Activated effector memory CD4-positive, alpha-beta T cell treated with anti-CD3 and anti-CD28 coated beads, Interleukin-2, amount 50 U/mL, for 16 hours (primary cell): ENCODE measurements around the gene KLHL40.

Experiments used
- DNase-seq: peaks from one replicate; pipeline ENCODE4 v3.0.0-alpha.2; 2020

KLHL40 gene, protein sequence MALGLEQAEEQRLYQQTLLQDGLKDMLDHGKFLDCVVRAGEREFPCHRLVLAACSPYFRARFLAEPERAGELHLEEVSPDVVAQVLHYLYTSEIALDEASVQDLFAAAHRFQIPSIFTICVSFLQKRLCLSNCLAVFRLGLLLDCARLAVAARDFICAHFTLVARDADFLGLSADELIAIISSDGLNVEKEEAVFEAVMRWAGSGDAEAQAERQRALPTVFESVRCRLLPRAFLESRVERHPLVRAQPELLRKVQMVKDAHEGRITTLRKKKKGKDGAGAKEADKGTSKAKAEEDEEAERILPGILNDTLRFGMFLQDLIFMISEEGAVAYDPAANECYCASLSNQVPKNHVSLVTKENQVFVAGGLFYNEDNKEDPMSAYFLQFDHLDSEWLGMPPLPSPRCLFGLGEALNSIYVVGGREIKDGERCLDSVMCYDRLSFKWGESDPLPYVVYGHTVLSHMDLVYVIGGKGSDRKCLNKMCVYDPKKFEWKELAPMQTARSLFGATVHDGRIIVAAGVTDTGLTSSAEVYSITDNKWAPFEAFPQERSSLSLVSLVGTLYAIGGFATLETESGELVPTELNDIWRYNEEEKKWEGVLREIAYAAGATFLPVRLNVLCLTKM

DNA sequence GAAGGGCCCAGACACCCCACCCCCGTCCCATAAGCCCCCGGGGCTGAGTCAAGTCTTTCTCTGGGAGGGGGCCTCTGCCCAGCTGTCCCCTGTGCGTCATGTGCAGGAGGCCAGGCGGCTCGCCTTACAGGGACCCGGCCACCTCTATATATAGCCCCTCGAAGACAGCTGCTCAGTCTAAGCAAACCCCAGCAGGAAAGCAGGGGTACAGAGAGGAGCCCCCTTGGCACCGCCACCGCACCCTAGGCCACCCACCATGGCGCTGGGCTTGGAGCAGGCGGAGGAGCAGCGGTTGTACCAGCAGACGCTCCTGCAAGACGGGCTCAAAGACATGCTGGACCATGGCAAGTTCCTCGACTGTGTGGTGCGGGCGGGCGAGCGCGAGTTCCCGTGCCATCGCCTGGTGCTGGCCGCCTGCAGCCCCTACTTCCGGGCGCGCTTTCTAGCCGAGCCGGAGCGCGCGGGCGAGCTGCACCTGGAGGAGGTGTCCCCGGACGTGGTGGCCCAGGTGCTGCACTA is at the start of gene KLHL40:
Gene KLHL40, plus strand, starts transcription at position 175 of the 519 bp plus-strand sequence. Its CDS starts 82 bp downstream, at position 257.
- peak; percentile 48 for DNase-seq

DNA sequence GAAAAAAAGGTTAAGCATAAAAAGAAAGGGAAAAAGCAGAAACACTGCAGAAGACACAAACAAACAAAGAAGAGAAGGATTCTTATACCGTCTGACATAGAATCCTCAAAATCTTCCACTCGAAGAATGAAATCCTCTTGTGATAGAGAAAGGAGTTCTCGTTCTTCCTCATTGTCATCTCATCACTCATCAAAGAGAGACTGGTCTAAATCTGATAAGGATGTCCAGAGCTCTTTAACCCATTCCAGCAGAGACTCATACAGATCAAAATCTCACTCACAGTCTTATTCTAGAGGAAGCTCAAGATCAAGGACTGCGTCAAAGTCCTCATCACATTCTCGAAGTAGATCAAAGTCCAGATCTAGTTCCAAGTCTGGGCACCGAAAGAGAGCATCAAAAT is 48.3 kb upstream of the KLHL40 start:
- DNase-seq, result no peak

DNA sequence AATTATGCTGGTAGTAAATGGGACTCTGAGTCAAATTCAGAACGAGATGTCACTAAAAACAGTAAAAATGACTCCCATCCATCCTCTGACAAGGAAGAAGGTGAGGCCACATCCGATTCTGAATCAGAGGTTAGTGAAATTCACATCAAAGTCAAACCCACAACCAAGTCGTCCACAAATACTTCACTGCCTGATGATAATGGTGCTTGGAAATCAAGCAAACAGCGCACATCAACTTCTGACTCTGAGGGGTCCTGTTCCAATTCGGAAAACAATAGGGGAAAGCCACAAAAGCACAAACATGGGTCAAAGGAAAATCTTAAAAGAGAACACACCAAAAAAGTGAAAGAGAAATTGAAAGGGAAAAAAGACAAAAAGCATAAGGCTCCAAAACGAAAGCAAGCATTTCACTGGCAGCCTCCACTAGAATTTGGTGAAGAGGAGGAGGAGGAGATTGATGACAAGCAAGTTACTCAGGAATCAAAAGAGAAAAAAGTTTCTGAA is 46.9 kb upstream of the KLHL40 start:
- DNase-seq, result peak; percentile 73

DNA sequence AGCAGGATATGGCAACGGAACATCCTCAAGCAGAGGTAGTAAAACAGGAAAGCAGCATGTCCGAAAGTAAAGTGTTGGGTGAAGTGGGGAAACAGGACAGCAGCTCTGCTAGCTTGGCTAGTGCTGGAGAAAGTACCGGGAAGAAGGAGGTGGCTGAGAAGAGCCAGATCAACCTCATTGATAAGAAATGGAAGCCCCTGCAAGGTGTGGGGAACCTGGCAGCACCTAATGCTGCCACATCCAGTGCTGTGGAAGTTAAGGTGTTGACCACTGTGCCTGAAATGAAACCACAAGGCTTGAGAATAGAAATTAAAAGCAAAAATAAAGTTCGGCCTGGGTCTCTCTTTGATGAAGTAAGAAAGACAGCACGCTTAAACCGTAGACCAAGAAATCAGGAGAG is 46.1 kb upstream of the KLHL40 start:
- DNase-seq, result no peak

DNA sequence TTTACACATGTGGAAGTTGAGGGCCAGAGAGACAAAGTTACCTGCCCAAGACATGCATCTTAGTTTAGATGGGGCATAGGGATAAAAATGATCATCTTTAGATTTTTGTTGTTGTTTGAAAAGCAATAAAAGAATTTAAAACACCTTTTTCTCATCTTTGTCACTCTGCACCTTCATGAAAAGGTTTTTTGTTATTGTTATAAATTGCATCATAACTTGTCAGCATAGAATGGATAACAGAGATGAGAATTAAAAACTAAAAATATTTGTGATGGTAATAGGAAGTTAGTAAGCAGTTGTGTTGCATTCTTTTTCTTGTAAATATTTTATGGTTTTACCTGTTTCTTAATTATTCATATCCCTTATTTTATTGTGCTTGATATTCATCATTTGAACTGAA is 45.2 kb upstream of the KLHL40 start:
- no peak for DNase-seq

DNA sequence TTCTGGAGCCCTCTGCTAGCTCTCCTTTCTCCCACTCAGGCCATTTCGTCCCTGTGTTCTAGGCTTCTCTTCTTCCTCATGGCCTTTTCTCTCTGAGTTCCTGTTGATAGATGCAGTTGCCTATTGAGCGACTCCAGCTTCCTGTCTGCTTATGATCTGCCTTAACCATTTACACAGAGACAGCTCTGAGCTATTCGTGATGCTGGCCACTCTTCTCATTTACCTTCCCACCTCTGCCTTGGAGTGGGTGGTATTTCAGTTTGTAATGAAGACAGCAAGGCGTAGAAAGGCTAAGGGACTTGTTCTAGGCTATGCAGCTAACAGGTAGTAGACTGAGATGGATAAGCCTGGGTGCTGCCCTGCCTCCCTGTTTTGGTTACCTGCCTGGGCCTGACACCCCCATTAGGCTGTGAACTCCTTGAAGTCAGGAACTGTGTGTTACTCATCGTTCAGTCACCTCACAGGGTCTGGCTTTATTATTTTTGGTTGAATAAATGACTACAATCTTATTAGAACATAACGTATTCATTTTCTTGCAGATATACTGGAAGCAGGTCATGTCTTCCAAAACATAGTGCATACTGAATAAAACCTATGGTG is 44.5 kb upstream of the KLHL40 start:
- DNase-seq, result no peak

DNA sequence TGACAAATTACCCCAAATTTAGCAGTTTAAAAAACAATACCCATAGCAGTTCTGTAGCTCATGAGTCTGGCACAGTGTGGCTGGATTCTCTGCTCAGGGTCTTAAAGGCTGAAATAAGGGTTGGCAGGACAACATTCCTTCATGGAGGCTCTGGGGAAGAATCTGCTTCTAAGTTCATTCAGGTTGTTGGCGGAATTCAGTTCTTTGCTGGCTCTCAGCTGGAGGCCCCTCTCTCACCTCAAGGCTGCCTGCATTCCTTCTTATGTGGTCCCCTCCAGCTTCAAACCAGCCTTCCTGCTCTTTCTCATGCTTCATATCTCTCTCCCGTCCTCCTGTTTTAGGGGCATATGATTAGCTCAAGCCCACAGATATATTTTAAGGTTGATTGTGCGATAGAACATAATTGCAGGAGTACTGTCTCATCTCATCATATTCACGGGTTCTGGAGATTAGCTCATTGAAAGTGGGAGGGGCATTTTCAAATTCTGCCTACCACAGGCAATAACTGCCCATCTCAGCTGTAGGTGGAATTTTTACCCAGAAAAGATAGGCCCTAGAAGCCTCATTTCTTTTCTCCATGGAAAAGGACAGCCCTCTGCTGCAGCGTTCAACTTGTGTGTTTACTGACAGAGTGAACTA is 37.4 kb upstream of the KLHL40 start:
- no peak for DNase-seq

DNA sequence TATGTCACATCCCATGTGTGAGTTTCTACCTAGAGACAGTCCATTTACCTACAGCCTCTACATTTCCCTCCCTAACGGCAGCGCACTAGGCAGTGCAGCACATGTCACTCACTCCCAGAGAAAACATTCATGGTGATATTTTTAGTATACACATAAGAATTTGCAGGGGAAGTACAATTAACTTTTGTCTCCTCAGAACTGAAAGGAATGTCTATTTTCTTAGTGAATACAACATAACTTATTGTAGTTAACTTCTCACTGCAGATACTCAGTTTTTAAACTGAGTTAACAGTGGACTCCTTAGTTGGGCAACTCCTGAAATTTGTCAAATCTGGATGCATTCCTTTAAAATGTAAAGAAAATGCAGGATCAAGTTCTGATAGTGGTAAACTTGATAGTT is 36.3 kb upstream of the KLHL40 start:
- no peak for DNase-seq

DNA sequence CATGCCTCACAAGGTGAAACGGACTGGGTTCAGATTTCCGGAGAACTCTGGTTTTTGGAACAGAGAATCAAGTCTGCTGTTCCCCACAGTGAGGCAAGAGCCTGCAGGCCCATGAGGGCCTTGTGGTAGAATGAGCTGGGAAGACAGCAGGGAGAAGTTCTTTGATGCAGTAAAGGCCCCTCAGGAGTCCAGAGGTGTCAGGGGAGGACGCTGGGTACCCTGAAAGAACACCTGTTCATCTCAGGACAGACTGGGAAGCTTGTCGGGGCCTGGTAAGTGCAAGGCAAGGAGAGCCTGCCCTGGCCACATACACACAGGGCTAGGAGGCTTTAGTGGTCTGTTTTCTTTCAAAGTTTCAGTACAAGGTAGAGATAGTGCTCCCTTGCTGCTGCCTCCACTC is 35.6 kb upstream of the KLHL40 start:
- DNase-seq, result peak; percentile 47

DNA sequence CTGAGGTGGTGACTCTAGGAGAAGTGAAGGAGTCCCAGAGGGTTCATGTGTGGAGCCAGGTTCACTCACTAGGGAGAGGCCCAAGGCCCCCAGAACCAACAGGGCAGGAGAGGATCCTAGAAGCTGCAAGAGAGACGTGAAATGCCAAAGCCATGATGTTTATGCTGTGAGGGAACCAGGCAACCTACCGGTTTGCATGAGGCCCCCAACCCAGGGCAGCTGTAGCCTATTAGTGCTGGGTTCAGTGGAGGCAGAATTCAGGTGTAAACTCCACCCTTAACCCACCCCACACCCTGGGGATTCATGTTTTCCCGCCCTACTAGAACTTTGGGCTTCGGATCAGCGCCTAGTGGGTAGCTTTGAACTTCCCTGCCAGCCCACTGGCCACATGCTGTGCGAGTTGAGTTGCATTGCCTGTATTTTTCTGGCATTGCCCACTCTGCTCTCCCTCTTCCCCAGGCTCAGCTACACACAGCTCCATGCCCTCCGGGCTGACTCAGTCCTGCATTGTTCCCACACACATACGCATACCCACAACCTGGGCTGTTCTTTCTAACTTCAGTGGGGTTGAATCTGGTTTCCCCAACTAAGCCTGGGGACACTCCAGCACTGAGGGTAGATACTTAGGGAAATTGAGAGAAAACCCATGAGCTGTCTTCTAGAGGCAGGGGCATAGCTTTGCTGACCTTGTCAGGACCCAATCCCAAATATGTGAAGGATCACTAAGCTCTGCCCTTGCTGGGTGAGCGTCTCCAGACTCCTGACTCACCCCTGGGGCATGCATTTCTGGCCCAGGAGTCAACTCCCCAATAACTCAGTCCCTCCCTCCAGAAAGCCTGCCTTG is 33.9 kb upstream of the KLHL40 start:
- DNase-seq, result no peak

DNA sequence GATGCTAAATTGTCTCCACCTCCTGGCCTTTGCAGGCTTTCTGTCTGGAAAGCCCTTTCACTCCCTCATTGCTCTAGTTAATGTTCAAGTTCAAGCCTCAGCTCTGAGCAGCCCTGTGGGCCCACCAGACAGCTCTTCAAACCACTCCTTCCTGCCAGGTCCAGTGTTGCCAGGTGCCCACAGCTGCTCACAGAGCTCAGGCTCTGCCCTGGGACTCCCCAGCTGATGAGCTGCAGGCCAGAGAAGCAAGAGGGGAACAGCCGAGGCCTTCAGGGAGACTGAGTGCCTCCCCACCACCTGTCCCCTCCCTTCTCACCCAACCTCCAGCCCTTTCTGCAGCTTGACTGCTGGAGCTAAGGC is 33.1 kb upstream of the KLHL40 start:
- DNase-seq, result no peak

DNA sequence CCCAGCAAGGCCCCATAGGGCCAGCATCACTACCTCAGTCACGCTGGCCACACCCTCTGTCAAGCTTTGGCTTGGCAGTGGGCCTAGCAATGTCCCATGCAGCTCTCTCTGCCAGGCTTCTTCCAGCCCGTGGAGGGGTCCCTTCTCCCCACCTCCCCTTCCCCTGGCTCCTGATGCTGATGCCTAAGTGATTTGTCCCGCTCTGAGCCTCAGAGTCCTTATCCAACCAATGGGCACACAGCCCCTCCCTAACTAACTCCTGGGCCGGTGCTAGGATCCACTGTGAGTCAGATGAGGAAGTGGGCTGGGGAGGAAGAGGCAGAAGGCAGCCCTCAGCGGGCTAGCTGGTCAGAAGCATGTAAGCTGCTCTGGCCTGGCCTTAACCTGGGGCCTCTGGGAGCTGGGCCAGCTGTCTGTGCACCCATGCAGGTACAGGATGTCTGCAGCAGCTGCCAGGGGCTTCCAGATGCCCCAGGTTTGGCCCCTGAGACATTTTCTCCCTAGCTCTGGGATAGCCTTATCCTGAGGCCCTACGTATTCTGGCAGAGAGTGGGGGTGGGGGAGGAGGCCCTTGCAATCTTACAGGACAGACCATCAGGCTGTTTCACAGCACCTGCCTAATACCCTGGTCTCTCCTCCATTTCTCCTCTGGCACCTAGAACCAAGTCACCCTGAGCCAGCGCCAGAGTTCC is 32.6 kb upstream of the KLHL40 start:
- DNase-seq, result no peak

DNA sequence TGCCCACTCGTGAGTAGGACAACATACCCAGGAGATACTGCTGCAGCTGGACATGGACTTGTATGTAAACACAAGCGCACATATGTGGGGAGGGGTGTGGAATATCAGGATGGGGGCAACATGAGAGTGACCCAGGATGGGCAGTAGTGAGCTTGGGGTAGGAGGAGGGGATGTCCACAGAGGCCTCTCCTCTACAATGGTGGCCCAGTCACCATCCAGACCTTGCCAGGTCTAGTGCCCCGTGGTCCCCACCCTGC is 32.1 kb upstream of the KLHL40 start:
- no peak for DNase-seq

DNA sequence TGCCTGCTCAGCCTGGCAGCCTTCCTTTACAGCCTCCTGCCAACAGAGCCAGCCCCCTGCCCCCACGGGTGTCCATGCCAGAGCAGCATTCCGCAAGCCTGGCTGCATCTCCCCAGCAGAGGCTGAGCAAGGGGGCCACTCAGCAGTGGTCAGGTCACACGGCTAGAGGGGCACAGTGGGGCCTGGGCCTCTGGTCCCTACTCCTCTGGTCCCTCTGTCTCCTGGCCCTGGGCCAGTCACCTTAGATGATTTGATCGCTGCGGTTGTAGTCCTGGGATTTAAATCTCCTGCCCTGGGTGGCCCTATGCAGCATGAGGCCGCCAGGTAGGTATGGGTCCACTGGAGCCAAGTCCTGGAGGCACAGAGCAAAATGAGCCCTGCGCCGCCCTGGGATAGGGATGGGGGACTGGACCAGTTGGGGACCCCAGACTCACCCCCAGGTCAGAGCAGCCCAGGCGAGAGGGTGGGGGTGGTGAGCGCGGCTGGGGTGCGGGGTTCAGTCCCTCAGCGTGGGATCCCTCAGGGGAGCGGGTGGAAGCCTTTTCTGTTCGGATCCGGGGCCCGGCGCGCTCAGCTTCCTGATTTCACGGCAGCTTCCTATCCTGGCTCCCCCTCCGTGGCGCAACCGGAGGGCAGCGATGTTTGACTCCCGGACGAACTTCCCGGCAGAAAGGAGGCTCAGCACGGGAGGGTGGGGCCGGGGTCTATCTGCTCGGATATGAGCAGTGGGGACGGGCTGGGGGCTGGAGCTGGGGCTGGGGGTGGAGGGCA is 31.6 kb upstream of the KLHL40 start, which contains the start of gene ZBTB47:
Gene ZBTB47, plus strand, starts transcription at position 138 of the 771 bp plus-strand sequence. CDS start 4,659 bp downstream, outside the sequence.
- peak; percentile 65 for DNase-seq

DNA sequence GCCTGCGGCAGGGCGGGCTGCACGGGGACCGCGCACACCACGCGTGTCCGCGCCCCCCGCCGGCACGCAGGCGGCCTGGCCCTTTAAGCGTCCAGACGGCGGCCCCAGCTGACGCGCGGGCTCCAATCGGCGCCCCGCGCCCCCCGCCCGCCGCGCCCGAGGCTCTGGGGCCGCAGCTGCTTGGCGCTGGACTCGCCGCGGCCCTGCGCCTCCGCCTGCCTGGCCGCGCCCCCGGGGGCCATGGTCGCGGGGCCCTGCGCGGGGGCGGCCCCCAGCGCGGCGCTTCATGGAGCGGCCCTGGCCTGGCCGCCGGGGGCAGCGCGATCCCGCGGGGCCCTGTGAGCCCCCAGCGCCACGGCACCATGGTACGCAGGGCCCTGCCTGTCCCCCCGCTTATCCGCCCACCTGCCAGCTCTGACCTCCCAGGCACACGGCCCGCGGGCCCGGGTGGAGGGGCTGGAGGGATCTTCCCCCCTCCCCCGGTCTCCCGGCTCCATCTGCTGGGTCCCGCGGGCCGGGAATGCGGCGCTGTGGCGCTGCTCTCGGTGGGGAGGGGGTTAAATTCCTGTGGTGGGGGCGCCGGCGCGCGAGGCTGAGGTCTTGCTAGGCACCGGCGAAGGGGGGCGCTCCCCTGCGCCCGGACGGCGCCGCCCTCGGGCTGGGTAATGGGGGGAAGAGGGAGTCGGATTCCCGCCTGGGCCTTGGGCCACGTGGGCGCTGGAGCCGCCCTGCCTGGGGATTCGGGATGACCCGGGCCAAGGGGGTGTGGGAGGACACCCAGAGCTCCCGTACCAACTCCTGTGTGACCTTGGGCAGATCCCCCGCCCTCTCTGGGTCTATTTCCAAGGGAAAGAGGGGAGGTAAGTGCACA is 30.8 kb upstream of the KLHL40 start:
- peak; percentile 64 for DNase-seq

DNA sequence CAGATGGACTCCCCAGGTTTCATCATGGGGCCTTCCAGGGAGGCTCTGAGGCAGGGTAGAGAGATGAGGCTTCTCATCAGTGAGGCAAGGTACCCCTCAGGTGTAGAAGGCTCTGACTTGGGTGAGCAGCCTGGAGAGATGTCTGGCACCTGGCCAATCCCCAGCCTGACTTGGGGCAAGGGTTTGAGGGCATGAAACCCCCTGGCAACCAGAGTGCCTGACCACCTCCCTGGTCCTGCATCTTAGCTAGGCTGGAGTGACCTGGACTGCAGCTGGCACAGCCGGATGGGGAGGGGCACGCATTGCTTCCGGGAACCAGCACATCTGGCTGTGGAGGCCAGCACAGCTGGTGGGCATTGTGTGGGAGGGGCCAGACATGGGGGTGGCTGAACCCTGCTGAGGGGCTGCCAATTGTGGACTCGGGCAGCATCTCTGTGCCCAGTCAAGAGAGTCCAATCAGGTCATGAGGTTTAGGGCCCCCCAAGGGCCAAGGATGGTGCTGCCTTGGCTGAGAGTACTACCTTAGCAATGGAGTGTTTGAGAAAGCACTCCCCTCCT is 29.9 kb upstream of the KLHL40 start:
- DNase-seq, result peak; percentile 63

DNA sequence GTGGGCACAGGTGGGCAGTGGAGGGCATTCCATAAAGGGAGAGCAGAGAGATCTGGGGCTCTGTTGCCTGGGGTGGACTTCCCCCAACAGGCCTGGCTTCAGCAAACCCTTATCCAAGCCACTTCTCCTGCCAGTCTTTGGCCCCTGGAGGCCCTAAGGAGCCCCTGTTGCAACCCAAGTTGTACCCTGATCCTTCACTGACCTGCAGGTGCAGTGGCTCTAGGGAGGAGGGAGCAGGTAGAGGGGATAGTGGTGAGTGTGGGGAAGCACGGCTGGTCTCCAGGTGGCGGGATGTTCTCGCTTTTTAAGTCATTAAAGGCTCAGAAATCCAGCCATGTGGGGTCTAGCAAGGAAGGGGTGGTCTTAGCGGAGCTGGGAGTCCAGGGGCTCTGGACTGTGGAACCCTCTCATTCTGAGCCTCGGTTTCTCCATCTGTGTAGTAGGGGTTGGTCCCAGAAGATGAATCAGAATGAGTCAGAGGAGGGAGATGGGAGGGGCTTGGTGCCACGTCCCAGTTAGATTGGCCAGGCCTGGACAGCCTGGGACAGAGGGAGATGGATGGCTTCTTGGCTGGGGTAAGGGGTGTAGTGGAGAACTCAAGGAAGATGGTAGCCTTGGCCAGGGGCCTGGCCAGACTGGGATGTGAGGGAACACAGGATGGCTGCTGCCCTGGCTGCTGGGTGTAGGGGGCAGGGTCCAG is 29.2 kb upstream of the KLHL40 start:
- no peak for DNase-seq

DNA sequence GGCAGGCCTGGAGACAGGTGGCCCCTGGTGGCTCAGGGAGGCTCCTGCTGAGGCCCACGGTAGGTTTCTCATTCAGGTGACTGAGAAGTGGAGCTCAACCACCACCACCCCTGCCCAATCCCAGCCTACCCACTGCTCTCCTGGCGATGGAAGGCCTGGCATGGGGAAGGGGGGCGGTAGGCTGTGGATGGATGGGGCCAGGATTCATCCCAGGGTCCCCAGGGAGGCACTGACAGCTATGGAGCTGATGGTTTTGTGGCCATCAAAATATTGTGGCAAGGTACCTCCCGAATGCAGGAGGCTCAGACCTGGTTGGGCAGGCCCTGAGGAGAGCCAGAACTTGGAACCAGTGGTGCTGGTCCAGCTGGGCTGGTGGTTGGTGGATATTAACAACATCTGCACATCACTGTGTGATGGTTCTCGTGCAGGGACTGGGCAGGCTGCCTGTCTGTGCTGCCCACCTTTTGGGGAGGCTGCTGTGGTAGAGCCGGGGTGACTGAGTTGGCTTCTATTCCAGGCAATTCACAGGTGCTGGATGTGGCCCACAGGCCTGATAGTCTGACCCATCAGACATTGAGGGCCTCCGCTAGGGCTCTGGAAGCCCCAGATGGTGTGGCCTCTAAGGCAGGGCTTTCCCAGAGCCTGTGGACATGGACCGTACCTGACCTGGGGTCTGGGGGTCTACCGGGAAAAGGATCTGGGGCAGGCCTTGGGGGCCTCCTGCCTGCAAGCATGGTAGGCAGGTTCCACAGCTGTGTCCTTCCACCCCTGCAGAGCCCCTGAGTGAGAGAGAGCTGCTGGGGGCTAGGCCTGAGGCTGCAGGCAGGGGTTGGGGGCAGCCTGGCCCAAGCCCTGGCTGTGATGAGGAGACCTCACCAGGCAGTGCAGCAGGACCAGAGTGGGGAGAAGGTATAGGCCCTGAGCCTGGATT is 28.4 kb upstream of the KLHL40 start:
- no peak for DNase-seq
